Panc1 (cell line): ENCODE results near the gene DYNC1I1. TPM values are rescaled to one million over a fixed set of nuclear protein-coding genes. Genes with fewer than 3 reads are reported as not detected.

Experiments used
- ATAC-seq: fragments of 200-7000 bp; cut with Tn5 transposase; 2 replicates; pipeline ENCODE4 v1.9.1; 2020; ENCODE audit warnings: mild to moderate bottlenecking, moderate library complexity
- BruUV-seq: library from RNA; stranded (reverse); fragments of 400-500 nt; replicated peaks from 2 replicates; lab custom pipeline; 2021; lab: Mats Ljungman, UMichigan
- CTCF ChIA-PET: fragments of 300-600 bp; sonication (Branson Sonifier 250); formaldehyde crosslinking; loops from one replicate; lab custom pipeline; 2022; ENCODE audit warnings: antibody characterized with exemption; lab: Charles Lee
- POLR2A ChIA-PET: fragments of 300-600 bp; sonication (Branson Sonifier 250); formaldehyde crosslinking; loops from one replicate; lab custom pipeline; 2022; ENCODE audit warnings: antibody characterized with exemption; lab: Charles Lee
- DNase-seq: peaks from one replicate; pipeline ENCODE4 v3.0.0-alpha.2; 2010; ENCODE audit warnings: low read depth, low spot score
- H3K27ac ChIP-seq: 2 replicates; pipeline ENCODE4 v1.5.1; 2011; ENCODE audit warnings: mild to moderate bottlenecking, low read length, inconsistent platforms
- H3K27me3 ChIP-seq: fragments of 200-500 bp; sonication (Bioruptor generic); 2 replicates; pipeline ENCODE4 v1.6.0; 2014; ENCODE audit warnings: low read length, inconsistent platforms; ENCODE audit not compliant: control insufficient read depth, insufficient read depth
- H3K36me3 ChIP-seq: fragments of 200-500 bp; sonication (Bioruptor generic); 2 replicates; pipeline ENCODE4 v1.5.1; 2014; ENCODE audit warnings: inconsistent platforms, mild to moderate bottlenecking, low read length, moderate library complexity; ENCODE audit not compliant: control insufficient read depth, insufficient read depth
- H3K4me1 ChIP-seq: 2 replicates; pipeline ENCODE4 v1.5.1; 2011; ENCODE audit warnings: inconsistent platforms, mild to moderate bottlenecking, low read length, moderate library complexity; ENCODE audit not compliant: control insufficient read depth, insufficient read depth
- H3K4me3 ChIP-seq, 2 experiments: 2 replicates each; pipeline ENCODE4 v1.5.1; 2011 to 2012; ENCODE audit warnings: low read depth in 2 of 2, low read length in 2 of 2, mild to moderate bottlenecking in 2 of 2, inconsistent platforms in 1 of 2, moderate library complexity in 1 of 2
- H3K9me3 ChIP-seq: fragments of 200-500 bp; sonication (Bioruptor generic); 2 replicates; pipeline ENCODE4 v1.5.1; 2014; ENCODE audit warnings: low read depth, mild to moderate bottlenecking, inconsistent platforms, low read length, moderate library complexity; ENCODE audit not compliant: control insufficient read depth, insufficient read depth
- POLR2AphosphoS5 ChIP-seq: IDR thresholded peaks from 2 replicates; pipeline ENCODE4 v1.6.1; 2012; ENCODE audit warnings: mild to moderate bottlenecking, low read depth, low read length, moderate library complexity
- SIN3A ChIP-seq: IDR thresholded peaks from 2 replicates; pipeline ENCODE4 v1.6.1; 2012; ENCODE audit warnings: low read depth, mild to moderate bottlenecking, low read length, moderate library complexity, borderline replicate concordance; ENCODE audit not compliant: insufficient read depth
- TCF7L2 ChIP-seq: IDR thresholded peaks from 2 replicates; pipeline ENCODE4 v1.6.1; 2011; ENCODE audit warnings: mild to moderate bottlenecking, low read depth, low read length, inconsistent platforms
- in situ Hi-C: cut with HindIII; loops from 2 replicates; pipeline ENCODE4 v1.10.0; 2016; ENCODE audit warnings: low sequenced_read_pairs, low pct_unique_long_range_greater_than_20kb
- intact Hi-C: fragments of 100-400 bp; cut with micrococcal nuclease; formaldehyde crosslinking; loops from one replicate; pipeline ENCODE4 v1.10.0; 2022; ENCODE audit not compliant: unreplicated experiment
- total RNA-seq: library from RNA; stranded (reverse); gene quantifications from one replicate; pipeline ENCODE4 v1.2.1, GENCODE V29; 2021; ENCODE audit not compliant: unreplicated experiment
- TF ChIP-seq, protein P1 (sequence below): fragments of 450-650 bp; IDR thresholded peaks from 2 replicates; pipeline ENCODE4 v1.5.1; 2017; ENCODE audit warnings: mild to moderate bottlenecking
- TF ChIP-seq, protein P2 (sequence below), 2 experiments: IDR thresholded peaks; 2 replicates each; pipeline ENCODE4 v1.6.1; 2011 to 2012; ENCODE audit warnings: low read depth in 2 of 2, control low read depth in 1 of 2, low read length in 1 of 2, mild to moderate bottlenecking in 1 of 2, moderate library complexity in 1 of 2; ENCODE audit not compliant: insufficient read depth in 1 of 2

The DYNC1I1 gene
- total RNA-seq, 1 experiment from 2014 or later, result 0.13 TPM

DNA sequence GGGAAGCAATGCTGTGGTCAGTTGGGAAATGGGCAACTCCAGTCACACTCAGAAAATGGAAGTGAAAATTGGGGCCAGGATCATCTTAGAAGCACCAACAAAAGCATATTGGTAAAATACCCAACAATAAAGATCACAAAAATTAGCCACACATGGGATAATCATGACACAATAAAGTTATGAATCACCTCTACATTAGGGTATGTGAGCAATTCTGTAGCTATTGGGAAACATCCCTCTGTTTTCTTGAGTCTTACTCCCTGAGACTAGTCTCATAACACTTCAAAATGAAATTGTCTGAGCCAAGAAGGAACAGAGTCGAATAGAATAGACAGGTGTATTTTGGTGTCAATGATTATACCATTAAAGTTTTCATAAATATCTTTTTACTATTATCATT lies 178.3 kb downstream of the DYNC1I1 start:
- H3K4me3 ChIP-seq, result no peak overlapping the region
- ChIA-PET CTCF (no interaction called here), POLR2A (no interaction called here)
- H3K4me1 ChIP-seq, result no peaks in the 10 kb centered on the region
- no peaks in the 10 kb centered on the region for H3K9me3 ChIP-seq
- intact Hi-C loops (no loop called here), in situ Hi-C loops (no loop called here)
- H3K36me3 ChIP-seq, result no peaks in the 10 kb centered on the region
- no TSS peak for BruUV-seq
- ATAC-seq (no peak), DNase-seq (no peak)
- 0 out of 2 replicates have a peak, but pooled peaks cover 4% of the 10 kb centered on the region for H3K27me3 ChIP-seq
- TF ChIP-seq TCF7L2 (no peak), SIN3A (no peak), POLR2AphosphoS5 (no peak)
- TF ChIP-seq, protein P1, sequence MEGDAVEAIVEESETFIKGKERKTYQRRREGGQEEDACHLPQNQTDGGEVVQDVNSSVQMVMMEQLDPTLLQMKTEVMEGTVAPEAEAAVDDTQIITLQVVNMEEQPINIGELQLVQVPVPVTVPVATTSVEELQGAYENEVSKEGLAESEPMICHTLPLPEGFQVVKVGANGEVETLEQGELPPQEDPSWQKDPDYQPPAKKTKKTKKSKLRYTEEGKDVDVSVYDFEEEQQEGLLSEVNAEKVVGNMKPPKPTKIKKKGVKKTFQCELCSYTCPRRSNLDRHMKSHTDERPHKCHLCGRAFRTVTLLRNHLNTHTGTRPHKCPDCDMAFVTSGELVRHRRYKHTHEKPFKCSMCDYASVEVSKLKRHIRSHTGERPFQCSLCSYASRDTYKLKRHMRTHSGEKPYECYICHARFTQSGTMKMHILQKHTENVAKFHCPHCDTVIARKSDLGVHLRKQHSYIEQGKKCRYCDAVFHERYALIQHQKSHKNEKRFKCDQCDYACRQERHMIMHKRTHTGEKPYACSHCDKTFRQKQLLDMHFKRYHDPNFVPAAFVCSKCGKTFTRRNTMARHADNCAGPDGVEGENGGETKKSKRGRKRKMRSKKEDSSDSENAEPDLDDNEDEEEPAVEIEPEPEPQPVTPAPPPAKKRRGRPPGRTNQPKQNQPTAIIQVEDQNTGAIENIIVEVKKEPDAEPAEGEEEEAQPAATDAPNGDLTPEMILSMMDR, result no peak
- TF ChIP-seq, protein P2, sequence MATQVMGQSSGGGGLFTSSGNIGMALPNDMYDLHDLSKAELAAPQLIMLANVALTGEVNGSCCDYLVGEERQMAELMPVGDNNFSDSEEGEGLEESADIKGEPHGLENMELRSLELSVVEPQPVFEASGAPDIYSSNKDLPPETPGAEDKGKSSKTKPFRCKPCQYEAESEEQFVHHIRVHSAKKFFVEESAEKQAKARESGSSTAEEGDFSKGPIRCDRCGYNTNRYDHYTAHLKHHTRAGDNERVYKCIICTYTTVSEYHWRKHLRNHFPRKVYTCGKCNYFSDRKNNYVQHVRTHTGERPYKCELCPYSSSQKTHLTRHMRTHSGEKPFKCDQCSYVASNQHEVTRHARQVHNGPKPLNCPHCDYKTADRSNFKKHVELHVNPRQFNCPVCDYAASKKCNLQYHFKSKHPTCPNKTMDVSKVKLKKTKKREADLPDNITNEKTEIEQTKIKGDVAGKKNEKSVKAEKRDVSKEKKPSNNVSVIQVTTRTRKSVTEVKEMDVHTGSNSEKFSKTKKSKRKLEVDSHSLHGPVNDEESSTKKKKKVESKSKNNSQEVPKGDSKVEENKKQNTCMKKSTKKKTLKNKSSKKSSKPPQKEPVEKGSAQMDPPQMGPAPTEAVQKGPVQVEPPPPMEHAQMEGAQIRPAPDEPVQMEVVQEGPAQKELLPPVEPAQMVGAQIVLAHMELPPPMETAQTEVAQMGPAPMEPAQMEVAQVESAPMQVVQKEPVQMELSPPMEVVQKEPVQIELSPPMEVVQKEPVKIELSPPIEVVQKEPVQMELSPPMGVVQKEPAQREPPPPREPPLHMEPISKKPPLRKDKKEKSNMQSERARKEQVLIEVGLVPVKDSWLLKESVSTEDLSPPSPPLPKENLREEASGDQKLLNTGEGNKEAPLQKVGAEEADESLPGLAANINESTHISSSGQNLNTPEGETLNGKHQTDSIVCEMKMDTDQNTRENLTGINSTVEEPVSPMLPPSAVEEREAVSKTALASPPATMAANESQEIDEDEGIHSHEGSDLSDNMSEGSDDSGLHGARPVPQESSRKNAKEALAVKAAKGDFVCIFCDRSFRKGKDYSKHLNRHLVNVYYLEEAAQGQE (IDR thresholded peaks at IDR 0.05; ENCODE audit: insufficient read depth in 1 of 2, low read depth in 2 of 2, low read length in 1 of 2), result no peak
- H3K27ac ChIP-seq, result no peak overlapping the region

DNA sequence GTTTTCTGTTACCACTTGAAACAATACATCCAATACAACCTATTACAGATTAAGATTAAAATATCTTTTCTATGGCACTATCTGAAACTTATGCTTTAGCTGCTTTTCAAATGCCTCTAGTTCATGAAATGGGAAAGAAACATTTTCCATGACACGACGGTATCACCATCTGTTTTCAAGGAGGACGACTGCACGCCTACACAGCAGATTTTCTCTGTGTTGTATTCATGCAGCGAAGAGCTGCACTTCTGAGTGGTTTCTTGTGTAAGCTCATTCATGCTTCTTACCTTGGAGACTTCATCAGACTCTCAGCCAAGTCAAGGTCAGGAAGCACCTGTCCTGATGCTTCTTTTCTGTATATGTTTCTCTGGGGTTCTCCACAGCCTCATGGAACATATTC lies 179.2 kb downstream of the DYNC1I1 start:
- in situ Hi-C loops, result no loop called here
- DNase-seq, result no peak
- Histone ChIP-seq H3K4me3 (no peak overlapping the region), H3K27ac (no peak overlapping the region), H3K9me3 (no peaks in the 10 kb centered on the region), H3K36me3 (no peaks in the 10 kb centered on the region), H3K4me1 (no peaks in the 10 kb centered on the region), H3K27me3 (0 out of 2 replicates have a peak, but pooled peaks cover 4% of the 10 kb centered on the region)
- ATAC-seq, result no peak
- no TSS peak for BruUV-seq
- intact Hi-C loops, result no loop called here
- POLR2A ChIA-PET, result no interaction called here
- TF ChIP-seq TCF7L2, result no peak
- CTCF ChIA-PET, result no interaction called here

DNA sequence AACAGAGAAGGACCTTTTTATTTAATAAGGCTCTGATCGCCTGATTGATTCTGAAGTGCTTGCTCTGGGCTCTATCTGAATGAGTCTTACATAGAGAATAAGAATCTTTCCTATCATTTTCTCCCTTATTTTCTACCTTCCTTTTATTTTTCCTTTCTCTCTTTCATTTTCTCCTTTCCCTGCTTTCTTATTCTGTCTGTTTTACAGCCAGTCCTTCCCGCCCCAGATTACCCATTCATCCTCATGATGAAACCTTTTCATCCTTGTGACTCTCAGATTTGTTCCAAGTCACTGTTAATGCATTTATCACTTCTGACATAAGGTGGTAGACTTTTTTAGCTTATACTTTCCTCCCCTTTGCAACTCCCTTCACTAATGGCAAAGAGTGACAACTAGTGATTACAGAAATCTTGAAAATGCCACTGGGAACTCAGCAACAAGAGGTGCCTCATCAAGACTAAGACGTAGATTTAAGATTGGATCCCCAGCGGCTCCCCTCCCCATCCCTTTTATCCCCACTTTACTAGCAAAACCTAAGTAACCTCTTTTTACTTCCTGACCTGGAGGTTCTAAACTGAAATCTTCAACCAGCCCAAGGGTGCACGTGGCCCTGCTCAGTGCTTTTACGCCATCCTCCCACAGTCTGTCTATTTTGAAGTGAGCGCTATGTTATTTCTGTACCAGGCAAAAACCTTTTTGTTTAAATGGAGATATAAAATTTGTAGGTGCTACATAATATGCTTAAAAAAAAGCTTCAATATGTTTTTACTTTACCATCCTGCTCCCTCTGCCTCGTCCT lies 179.8 kb downstream of the DYNC1I1 start:
- CTCF ChIA-PET, result no interaction called here
- no peak for TF ChIP-seq POLR2AphosphoS5
- in situ Hi-C loops (no loop called here), intact Hi-C loops (no loop called here)
- Histone ChIP-seq H3K4me1 (no peaks in the 10 kb centered on the region), H3K27me3 (0 out of 2 replicates have a peak, but pooled peaks cover 4% of the 10 kb centered on the region), H3K27ac (no peak overlapping the region), H3K9me3 (no peaks in the 10 kb centered on the region), H3K4me3 (no peak overlapping the region), H3K36me3 (no peaks in the 10 kb centered on the region)
- no peak for DNase-seq
- no peak for ATAC-seq
- POLR2A ChIA-PET, result no interaction called here
- BruUV-seq, result no TSS peak
